Measurements from ENCODE around the gene RASD2.

- TF ChIP-seq CTCF (IDR thresholded peaks at IDR 0.05) (no peak), POLR2A (IDR thresholded peaks at IDR 0.05) (no peak)
Observed at GRCh38 chr22:35530700-35531099, 9.9 kb upstream of the RASD2 start.
